Left lobe of liver (tissue), 2 donors: ENCODE results near the gene TRAPPC13. TPM values are rescaled to one million over a fixed set of nuclear protein-coding genes. Genes with fewer than 3 reads are reported as not detected.
"Not testable (repeated sequence)": the region's sequence is repeated elsewhere in the genome, so short reads cannot be mapped to it uniquely, and the experiment has no call there.

Experiments used
- ATAC-seq: fragments of 200-7000 bp; cut with Tn5 transposase; one replicate; pipeline ENCODE4 v1.9.1; 2020; ENCODE audit warnings: mild to moderate bottlenecking, moderate library complexity
- DNase-seq: peaks from one replicate; pipeline ENCODE4 v3.0.0-alpha.2; 2020; ENCODE audit warnings: low spot score
- total RNA-seq: library from RNA; stranded (reverse); gene quantifications from one replicate; pipeline ENCODE4 v1.2.1, GENCODE V29; 2021
- donor health status: DM: no; HTN: no; CAD: no; lungs with moderate emphysema.
- donor health status: DM: no; HTN: yes; CAD: no.

The TRAPPC13 gene
- total RNA-seq, 1 donor from 2014 or later, result 7.5 TPM

DNA sequence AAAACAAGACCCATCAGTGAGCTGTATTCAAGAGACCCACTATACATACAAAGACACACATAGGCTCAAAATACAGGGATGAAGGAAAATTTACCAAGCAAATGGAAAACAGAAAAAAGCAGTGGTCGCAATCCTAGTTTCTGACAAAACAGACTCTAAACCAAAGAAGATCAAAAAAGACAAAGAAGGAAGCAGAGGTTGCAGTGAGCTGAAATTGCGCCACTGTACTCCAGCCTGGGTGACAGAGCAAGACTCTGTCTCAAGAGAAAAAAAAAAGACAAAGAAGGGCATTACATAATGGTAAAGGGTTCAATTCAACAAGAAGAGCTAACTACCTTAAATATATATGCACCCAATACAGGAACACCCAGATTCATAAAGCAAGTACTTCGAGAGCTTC, 51.2 kb downstream of the TRAPPC13 start:
- not testable (repeated sequence) for ATAC-seq, DNase-seq

DNA sequence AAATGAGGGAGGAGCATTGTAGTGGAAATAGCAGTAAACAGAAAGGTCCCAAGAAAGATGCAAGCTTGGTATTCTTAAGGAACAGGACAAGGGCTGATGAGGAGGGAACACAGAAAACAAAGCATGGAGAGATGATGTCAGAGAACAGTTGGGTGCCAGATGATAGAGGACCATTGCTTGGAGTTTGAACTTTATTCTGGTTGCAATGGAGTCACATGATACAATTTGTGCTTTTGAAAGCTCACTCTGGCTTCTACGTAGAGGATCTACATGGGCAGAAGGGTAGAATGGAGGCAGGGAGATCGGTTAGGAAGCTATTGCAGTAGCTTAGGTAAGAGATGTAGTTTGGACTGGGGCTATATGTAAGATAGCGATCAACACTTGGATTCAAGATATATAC, 57.3 kb downstream of the TRAPPC13 start:
- peak; percentile 52 for ATAC-seq
- DNase-seq, result no peak

DNA sequence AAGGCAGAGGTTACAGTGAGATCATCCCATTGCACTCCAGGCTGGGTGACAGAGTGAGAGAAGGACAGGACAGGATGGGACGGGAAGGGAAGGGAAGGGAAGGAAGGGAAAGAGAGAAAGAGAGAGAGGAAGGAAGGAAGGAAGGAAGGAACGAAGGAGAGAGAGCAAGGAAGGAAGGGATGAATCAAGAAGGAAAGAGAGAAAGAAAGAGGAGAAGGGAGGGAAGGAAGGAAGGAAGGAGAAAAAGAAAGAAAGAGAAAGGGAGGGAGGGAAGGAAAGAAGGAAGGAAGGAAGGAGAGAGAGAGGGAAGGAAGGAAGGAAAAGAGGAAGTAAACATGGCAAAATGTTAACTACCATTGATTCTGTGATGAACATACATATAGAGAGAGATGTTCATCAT, 68.3 kb downstream of the TRAPPC13 start:
- DNase-seq, result no peak

DNA sequence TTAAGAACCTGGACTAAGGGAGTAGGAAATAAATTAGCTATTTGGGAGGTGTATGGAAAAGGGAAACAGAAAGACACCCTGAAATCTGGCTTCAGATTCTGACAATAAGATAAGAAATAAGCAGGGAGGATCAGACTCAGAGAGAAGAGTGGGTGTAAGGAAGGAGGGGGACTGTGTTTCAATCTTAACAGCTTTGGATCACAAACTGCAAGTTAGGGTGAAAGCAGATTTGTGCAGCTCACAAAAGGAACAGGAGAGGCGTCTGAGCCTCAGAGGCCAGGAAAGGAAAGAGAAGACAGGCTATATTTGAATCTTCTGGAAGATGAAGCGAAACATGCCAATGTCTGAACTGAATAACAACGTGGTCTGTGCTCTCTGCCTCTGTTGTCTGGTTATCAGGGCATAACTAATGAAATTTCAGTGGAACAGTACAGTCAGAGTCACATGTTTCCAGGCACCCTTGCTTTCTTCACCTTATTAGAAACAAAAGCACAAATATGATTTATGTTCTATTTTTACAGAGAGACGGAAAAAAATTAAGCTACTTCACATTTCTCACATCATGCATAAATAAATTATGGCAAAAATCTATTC, 70.4 kb downstream of the TRAPPC13 start:
- ATAC-seq (no peak), DNase-seq (no peak)

More for the DNA sequence above, 68.3 kb downstream of the TRAPPC13 start:
- ATAC-seq, result no peak

DNA sequence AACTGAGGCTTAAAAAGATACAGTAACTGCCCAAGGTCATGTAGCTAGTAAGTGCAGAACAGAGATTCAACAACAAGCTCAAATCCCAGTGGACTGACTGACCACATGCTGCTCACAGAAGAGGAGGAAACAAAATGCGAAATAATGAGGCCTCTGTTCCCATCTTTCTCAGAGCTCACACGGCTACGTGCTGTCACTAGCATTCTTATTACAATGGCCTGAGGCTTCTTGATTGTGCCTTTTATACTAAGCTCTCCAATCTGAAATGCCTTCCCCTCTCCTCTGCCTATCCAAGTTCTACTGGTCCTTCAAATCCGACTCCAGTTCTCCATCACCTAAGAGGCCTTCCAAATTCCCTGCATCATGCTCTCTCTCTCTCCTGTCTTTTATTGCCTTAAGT, 71.1 kb downstream of the TRAPPC13 start:
- no peak for DNase-seq

DNA sequence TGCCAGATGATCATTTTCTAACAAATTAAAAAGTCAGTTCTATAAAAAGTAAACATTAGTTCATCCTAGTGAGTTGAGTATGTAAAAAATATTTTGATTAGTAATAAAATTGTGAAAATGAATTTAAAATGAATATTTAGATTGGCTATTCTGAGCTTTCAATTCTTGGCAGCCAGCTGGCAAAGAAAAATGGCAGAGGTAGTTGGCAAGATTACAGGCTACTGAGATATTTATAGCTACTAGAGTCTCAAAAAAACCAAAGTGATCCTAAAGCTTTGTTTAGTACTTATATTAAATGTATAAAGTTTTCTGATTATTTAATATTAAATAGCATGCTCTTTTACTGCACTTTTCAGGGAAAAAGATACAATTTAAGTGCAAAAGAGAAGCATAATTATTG, 72.1 kb downstream of the TRAPPC13 start:
- DNase-seq (no peak), ATAC-seq (no peak)

More for the DNA sequence above, 71.1 kb downstream of the TRAPPC13 start:
- ATAC-seq, result no peak

DNA sequence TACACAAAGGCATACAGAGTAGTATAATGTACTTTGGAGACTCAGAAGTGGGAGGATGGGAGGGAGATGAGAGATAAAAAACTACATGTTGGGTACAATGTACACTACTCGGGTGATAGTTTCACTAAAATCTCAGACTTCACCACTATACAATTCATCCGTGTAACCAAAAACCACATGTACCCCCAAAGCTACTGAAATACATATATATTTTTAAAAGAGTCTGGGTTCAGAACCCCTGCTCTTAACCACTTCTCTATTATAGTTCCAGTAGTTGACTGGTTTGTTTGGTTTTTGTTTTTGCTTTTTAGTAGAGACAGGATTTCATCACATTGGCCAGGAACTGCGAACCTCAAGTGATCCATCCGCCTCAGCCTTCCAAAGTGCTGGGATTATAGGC, 74.5 kb downstream of the TRAPPC13 start:
- DNase-seq, result no peak
- ATAC-seq, result no peak

DNA sequence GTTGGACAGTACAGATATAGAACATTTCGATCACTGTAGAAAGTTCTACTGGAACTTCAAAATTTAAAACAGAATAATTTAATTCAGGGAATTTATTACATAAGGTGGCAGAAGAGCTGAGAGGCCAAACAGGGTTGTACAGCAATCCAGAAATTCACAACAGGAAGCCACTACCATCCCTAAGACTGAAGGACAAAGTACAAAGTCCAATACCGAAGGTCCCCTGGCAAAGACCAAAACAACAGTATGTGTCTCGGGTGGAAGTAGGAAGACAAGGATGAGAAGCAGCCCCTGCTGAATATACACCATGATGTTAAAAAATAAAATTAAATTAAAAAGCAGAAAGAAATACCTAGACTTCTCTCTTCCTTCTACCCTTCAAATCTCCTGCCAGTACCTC, 77.2 kb downstream of the TRAPPC13 start:
- ATAC-seq (no peak), DNase-seq (no peak)

DNA sequence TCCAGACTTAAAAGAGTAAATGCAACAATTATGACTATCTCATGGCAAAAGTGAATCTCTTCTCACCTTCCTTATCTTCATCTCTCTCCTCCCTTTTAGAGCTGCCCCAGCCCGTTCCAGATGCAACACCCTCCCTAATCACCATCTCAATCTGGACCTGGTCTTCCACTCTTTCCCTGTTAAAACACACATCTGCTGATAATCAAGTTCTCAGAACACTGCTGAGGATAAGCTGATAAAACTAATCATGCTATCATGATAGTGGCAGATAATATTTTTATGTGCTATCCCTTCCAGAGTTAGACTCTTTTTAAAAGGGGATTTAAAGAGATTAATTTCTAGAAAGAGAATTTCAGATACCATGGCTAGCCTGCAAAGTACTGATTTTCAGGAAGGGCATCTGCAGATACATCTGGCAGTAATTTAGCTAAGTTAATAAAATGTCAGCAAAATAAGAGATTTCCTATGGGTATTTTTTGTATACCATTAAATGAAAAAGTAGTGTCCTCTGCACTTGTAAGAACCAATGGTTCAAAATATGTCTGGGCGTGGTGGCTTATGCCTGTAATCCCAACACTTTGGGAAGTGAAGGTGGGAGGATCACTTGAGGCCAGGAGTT, 79.9 kb downstream of the TRAPPC13 start:
- no peak for ATAC-seq
- no peak for DNase-seq

DNA sequence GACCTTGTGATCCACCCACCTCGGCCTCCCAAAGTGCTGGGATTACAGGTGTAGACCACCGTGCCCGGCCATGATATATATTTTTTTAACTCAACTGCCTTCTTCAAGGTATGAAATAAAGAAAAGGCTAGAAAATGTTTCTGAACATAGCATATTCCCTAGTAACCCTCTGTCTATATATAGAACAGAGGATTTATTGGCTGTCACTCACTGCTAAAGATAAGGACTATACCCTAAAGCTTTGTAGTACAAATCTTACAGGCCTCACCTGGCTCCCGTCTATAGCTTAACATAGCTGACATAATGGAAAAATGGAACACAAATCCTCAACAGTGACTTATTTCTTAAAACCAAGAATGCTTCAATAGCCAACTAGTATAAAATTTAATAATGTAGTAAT, 82.8 kb downstream of the TRAPPC13 start:
- ATAC-seq (no peak), DNase-seq (no peak)

DNA sequence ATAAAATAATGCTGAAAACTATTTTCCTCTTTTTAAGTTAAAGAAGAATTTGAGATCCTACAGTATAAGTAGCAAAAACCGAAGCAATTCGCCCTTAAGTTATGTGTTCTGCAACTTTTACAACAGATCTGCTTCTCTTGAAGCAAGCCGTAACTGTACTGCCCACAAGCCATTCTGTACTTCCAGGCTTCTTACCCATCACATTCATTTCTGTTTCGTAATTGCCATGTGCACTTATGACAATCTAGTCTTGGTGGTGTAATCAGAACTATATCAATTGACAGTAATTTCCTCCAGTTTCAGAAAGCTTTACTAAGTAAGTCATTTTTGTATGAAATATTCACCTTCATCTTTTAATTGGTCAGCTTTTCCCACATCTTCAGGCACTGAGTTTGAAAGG, 83.3 kb downstream of the TRAPPC13 start:
- ATAC-seq (no peak), DNase-seq (no peak)

Other genes starting within 250 kb of the TRAPPC13 start
- gene ADAMTS6, start 143.1 kb upstream of the TRAPPC13 start, total RNA-seq, result 0.30 TPM
- 0.25 TPM for gene CENPK, start 61.9 kb upstream of the TRAPPC13 start, total RNA-seq
- 9.6 TPM for gene PPWD1, start 61.7 kb upstream of the TRAPPC13 start, total RNA-seq
- 8.5 TPM for gene TRIM23, start 694 bp upstream of the TRAPPC13 start, total RNA-seq
- 0.55 TPM for gene SHLD3, start within 50 bp of the TRAPPC13 start, total RNA-seq
- gene SGTB, start 97.1 kb downstream of the TRAPPC13 start, total RNA-seq, result 3.0 TPM
- 47.1 TPM for gene NLN, start 97.2 kb downstream of the TRAPPC13 start, total RNA-seq